B cell (primary cell): ENCODE results near the gene RNF130. TPM values are rescaled to one million over a fixed set of nuclear protein-coding genes. Genes with fewer than 3 reads are reported as not detected.
"Not testable (repeated sequence)": the region's sequence is repeated elsewhere in the genome, so short reads cannot be mapped to it uniquely, and the experiment has no call there.

Experiments used
- ATAC-seq: fragments of 200-7000 bp; cut with Tn5 transposase; one replicate; pipeline ENCODE4 v1.10.0; 2021; ENCODE audit warnings: low read depth, mild to moderate bottlenecking, moderate number of reproducible peaks, moderate library complexity
- CTCF ChIA-PET: fragments of 350-600 bp; sonication (Branson Sonifier 250); formaldehyde crosslinking; loops from one replicate; lab custom pipeline; 2021; ENCODE audit warnings: antibody characterized with exemption, inconsistent platforms; lab: Charles Lee
- POLR2A ChIA-PET: fragments of 350-600 bp; sonication (Branson Sonifier 250); formaldehyde crosslinking; loops from one replicate; lab custom pipeline; 2021; ENCODE audit warnings: antibody characterized with exemption; lab: Charles Lee
- DNase-seq: peaks from one replicate; pipeline ENCODE4 v3.0.0; 2013
- H2AFZ ChIP-seq: 2 replicates; pipeline ENCODE4 v1.6.1; 2012; ENCODE audit warnings: mild to moderate bottlenecking, low read depth, low read length; ENCODE audit not compliant: insufficient read depth, poor library complexity, severe bottlenecking
- H3K27ac ChIP-seq, 2 donors: 1 replicate in 1 of 2; 2 replicates in 1 of 2; pipeline ENCODE4 v1.5.1; 2012 to 2013; ENCODE audit warnings: low read length in 2 of 2, mild to moderate bottlenecking in 2 of 2, moderate library complexity in 1 of 2
- H3K27me3 ChIP-seq, 4 experiments: fragments of 200-600 bp in 1 of 4; sonication (generic) in 1 of 4; replicated peaks in 1 of 4; 1 replicate in 2 of 4; 2 replicates in 2 of 4; pipeline versions ENCODE4 v1.6.1 to v1.7.0; 2013 to 2016; ENCODE audit warnings: low read length in 3 of 4, mild to moderate bottlenecking in 2 of 4, mixed read lengths in 1 of 4, moderate library complexity in 1 of 4; ENCODE audit not compliant: insufficient read depth in 4 of 4, control insufficient read depth in 3 of 4; ENCODE audit errors: control extremely low read depth in 1 of 4
- H3K36me3 ChIP-seq, 2 experiments: replicated peaks in 1 of 2; 1 replicate in 1 of 2; 2 replicates in 1 of 2; pipeline versions ENCODE4 v1.6.1 to v1.7.1; 2013; ENCODE audit warnings: low read length in 1 of 2; ENCODE audit not compliant: insufficient read depth in 2 of 2, control insufficient read depth in 1 of 2; ENCODE audit errors: control extremely low read depth in 1 of 2, extremely low read depth in 1 of 2
- H3K4me1 ChIP-seq, 2 donors: fragments of 200-600 bp in 1 of 2; sonication (generic) in 1 of 2; 1 replicate in 1 of 2; 2 replicates in 1 of 2; pipeline versions ENCODE4 v1.5.1 to v1.6.1; 2013 to 2017; ENCODE audit warnings: low read length in 2 of 2; ENCODE audit not compliant: control insufficient read depth in 2 of 2, insufficient read depth in 2 of 2
- H3K4me2 ChIP-seq: replicated peaks from 2 replicates; pipeline ENCODE3; 2012; ENCODE audit warnings: mild to moderate bottlenecking, low read depth, low read length; ENCODE audit not compliant: poor library complexity, severe bottlenecking
- H3K4me3 ChIP-seq, 5 experiments: fragments of 200-600 bp in 1 of 5; sonication (generic) in 1 of 5; 1 replicate in 3 of 5; 2 replicates in 2 of 5; pipeline versions ENCODE4 v1.5.1 to v1.7.0; 2011 to 2016; ENCODE audit warnings: low read length in 4 of 5, mild to moderate bottlenecking in 4 of 5, low read depth in 2 of 5, control low read depth in 1 of 5, moderate library complexity in 1 of 5; ENCODE audit not compliant: insufficient read depth in 1 of 5; ENCODE audit errors: control extremely low read depth in 1 of 5, extremely low read depth in 1 of 5
- H3K79me2 ChIP-seq: fragments of 200-600 bp; sonication (generic); one replicate; pipeline ENCODE4 v1.6.0; 2016; ENCODE audit warnings: low read length; ENCODE audit not compliant: control insufficient read depth, insufficient read depth
- H3K9ac ChIP-seq: fragments of 200-600 bp; sonication (generic); 2 replicates; pipeline ENCODE4 v1.6.1; 2017; ENCODE audit warnings: mild to moderate bottlenecking, low read length, moderate library complexity
- H3K9me3 ChIP-seq, 3 donors: one replicate each; pipeline versions ENCODE4 v1.6.1 to v1.7.1; 2013; ENCODE audit warnings: low read length in 2 of 3; ENCODE audit not compliant: control insufficient read depth in 2 of 3, insufficient read depth in 1 of 3; ENCODE audit errors: control extremely low read depth in 1 of 3
- H4K20me1 ChIP-seq: 2 replicates; pipeline ENCODE4 v1.6.0; 2012; ENCODE audit warnings: mild to moderate bottlenecking, low read length; ENCODE audit not compliant: insufficient read depth, control insufficient read depth, poor library complexity, severe bottlenecking
- H3K27ac Mint-ChIP-seq: one replicate; pipeline ENCODE4 v1.8.0; 2021; ENCODE audit warnings: mixed read lengths
- H3K27me3 Mint-ChIP-seq: one replicate; pipeline ENCODE4 v1.8.0; 2021; ENCODE audit warnings: mixed read lengths
- H3K4me1 Mint-ChIP-seq: one replicate; pipeline ENCODE4 v1.8.0; 2021; ENCODE audit warnings: mixed read lengths
- H3K4me3 Mint-ChIP-seq: one replicate; pipeline ENCODE4 v1.8.0; 2021; ENCODE audit warnings: mixed read lengths
- H3K9me3 Mint-ChIP-seq: one replicate; pipeline ENCODE4 v1.8.0; 2022; ENCODE audit warnings: mixed read lengths; ENCODE audit not compliant: insufficient read depth
- CTCF ChIP-seq: fragments of 200-600 bp; IDR thresholded peaks from one replicate; pipeline ENCODE4 v1.8.0; 2022; ENCODE audit warnings: antibody characterized with exemption, mild to moderate bottlenecking
- EZH2 ChIP-seq: IDR thresholded peaks from 2 replicates; pipeline ENCODE4 v1.6.1; 2012; ENCODE audit warnings: borderline replicate concordance, low read depth, mild to moderate bottlenecking, moderate library complexity, low read length; ENCODE audit not compliant: insufficient read depth, poor library complexity, severe bottlenecking
- WGBS: methylation state at CpG from one replicate; pipeline ENCODE4 v1.1.5; 2013; ENCODE audit warnings: missing lambda C conversion rate; ENCODE audit not compliant: insufficient coverage; 5-methylcytosine and 5-hydroxymethylcytosine counted together
- intact Hi-C: fragments of 100-400 bp; cut with micrococcal nuclease; formaldehyde crosslinking; loops from one replicate; pipeline ENCODE4 v1.10.0; 2022
- polyA plus RNA-seq: library from polyadenylated mRNA; depleted of rRNA; stranded (reverse); fragments of >200 nt; gene quantifications from 2 replicates; pipeline ENCODE4 v1.2.3, GENCODE V29; 2012
- total RNA-seq, 2 donors: library from RNA; stranded (reverse); fragments of 120-200 nt in 1 of 2; gene quantifications; 1 replicate in 1 of 2; 2 replicates in 1 of 2; pipeline versions ENCODE4 v1.2.3 to v1.2.4, GENCODE V29; 2013 to 2022

RNF130 gene
- total and polyA plus RNA-seq, 2 donors (not counting 1 experiment from before 2014, with no cell fraction given), result 18.1 to 25.8 TPM

- H3K4me3 ChIP-seq, result no peak overlapping the region
- H3K4me2 ChIP-seq, result no peak overlapping the region
- no peaks in the 10 kb centered on the region for H3K9me3 Mint-ChIP-seq
- POLR2A ChIA-PET, result no interaction called here
- peaks cover 0 to 1% of the 10 kb centered on the region in 2 experiments for H3K36me3 ChIP-seq
- H3K4me1 Mint-ChIP-seq, result peaks cover 9% of the 10 kb centered on the region
- H4K20me1 ChIP-seq, result no peaks in the 10 kb centered on the region
- H3K27me3 Mint-ChIP-seq, result no peaks in the 10 kb centered on the region
- DNase-seq (no peak), ATAC-seq (no peak)
- no peak overlapping the region for H3K9ac ChIP-seq
- H3K4me3 Mint-ChIP-seq, result no peak overlapping the region
- 88% methylated on average over 3 of the region's 5 CpGs for WGBS
- no peaks in the 10 kb centered on the region for H3K79me2 ChIP-seq
- H2AFZ ChIP-seq, result no peak overlapping the region
- CTCF ChIA-PET, result interaction anchor here (0.7 kb wide), 1 partner anchor 846 kb away, joined by 3 read pairs; no protein-coding TSS in a partner anchor
- TF ChIP-seq EZH2, result no peak
- no peak for TF ChIP-seq CTCF
- H3K27me3 ChIP-seq, result no peaks in the 10 kb centered on the region
- H3K27ac ChIP-seq, result no peak overlapping the region
- no peaks in the 10 kb centered on the region for H3K9me3 ChIP-seq
- intact Hi-C loops, result no loop called here
- no peaks in the 10 kb centered on the region for H3K4me1 ChIP-seq
- H3K27ac Mint-ChIP-seq, result no peak overlapping the region
Observed at GRCh38 chr5:179960204-179960831, 111.2 kb downstream of the RNF130 start.

GRCh38 chr5:179959641-179960040 lies 111.9 kb downstream of the RNF130 start:
- H3K27ac ChIP-seq, result no peak overlapping the region
- WGBS, result 100% methylated on average over 1 of the region's 6 CpGs
- H3K36me3 ChIP-seq, result peaks cover 0 to 1% of the 10 kb centered on the region in 2 experiments
- no peaks in the 10 kb centered on the region for H3K79me2 ChIP-seq
- H3K9me3 Mint-ChIP-seq, result no peaks in the 10 kb centered on the region
- H4K20me1 ChIP-seq, result no peaks in the 10 kb centered on the region
- ChIA-PET CTCF (interaction anchor here (0.7 kb wide), 1 partner anchor 846 kb away, joined by 3 read pairs; no protein-coding TSS in a partner anchor), POLR2A (no interaction called here)
- ATAC-seq (no peak), DNase-seq (no peak)
- H3K4me2 ChIP-seq, result no peak overlapping the region
- H3K4me3 Mint-ChIP-seq, result no peak overlapping the region
- no peak overlapping the region for H2AFZ ChIP-seq
- no peaks in the 10 kb centered on the region for H3K9me3 ChIP-seq
- H3K4me1 Mint-ChIP-seq, result peaks cover 5% of the 10 kb centered on the region
- TF ChIP-seq EZH2 (no peak), CTCF (no peak)
- intact Hi-C loops, result no loop called here
- H3K9ac ChIP-seq, result no peak overlapping the region
- no peaks in the 10 kb centered on the region for H3K27me3 Mint-ChIP-seq
- no peaks in the 10 kb centered on the region for H3K27me3 ChIP-seq
- no peak overlapping the region for H3K4me3 ChIP-seq
- no peak overlapping the region for H3K27ac Mint-ChIP-seq
- no peaks in the 10 kb centered on the region for H3K4me1 ChIP-seq

GRCh38 chr5:179959118-179959517 lies 112.4 kb downstream of the RNF130 start:
- WGBS, result 100% methylated on average over 2 of the region's 5 CpGs
- CTCF ChIA-PET, result interaction anchor here (1.1 kb wide), 1 partner anchor 16 kb away, joined by 3 read pairs; no protein-coding TSS in a partner anchor
- intact Hi-C loops, H3K4me3 ChIP-seq, H3K27me3 ChIP-seq, H3K9me3 Mint-ChIP-seq, H3K27ac Mint-ChIP-seq, H3K9ac ChIP-seq, H3K9me3 ChIP-seq, H3K27ac ChIP-seq, H2AFZ ChIP-seq, H3K79me2 ChIP-seq, H3K4me3 Mint-ChIP-seq, POLR2A ChIA-PET, H3K4me2 ChIP-seq, H4K20me1 ChIP-seq, H3K4me1 Mint-ChIP-seq, H3K27me3 Mint-ChIP-seq, H3K4me1 ChIP-seq, H3K36me3 ChIP-seq, ATAC-seq, DNase-seq: not testable (repeated sequence)
